Smooth muscle cell (in vitro differentiated cells): ENCODE data around the gene CSRNP2. TPM values are rescaled to one million over a fixed set of nuclear protein-coding genes. Genes with fewer than 3 reads are reported as not detected.
A peak's percentile ranks its signal among the peaks of the same experiment; 100 is the strongest.

Experiments
- DNase-seq: peaks from one replicate; lab custom pipeline; 2025; ENCODE audit not compliant: unreplicated experiment; lab: John Stamatoyannopoulos, UW
- H2AFZ ChIP-seq: fragments of 200-600 bp; sonication (generic); 2 replicates; pipeline ENCODE4 v1.6.0; 2016; ENCODE audit warnings: antibody characterized with exemption, low read depth, mild to moderate bottlenecking
- H3F3A ChIP-seq: fragments of 200-600 bp; sonication (generic); 2 replicates; pipeline ENCODE4 v1.6.0; 2017; ENCODE audit warnings: antibody characterized with exemption, low read depth
- H3K27ac ChIP-seq: fragments of 200-600 bp; sonication (generic); 2 replicates; pipeline ENCODE4 v1.5.1; 2016; ENCODE audit warnings: low read depth, mild to moderate bottlenecking
- H3K27me3 ChIP-seq: fragments of 200-600 bp; sonication (generic); 2 replicates; pipeline ENCODE4 v1.6.1; 2016; ENCODE audit warnings: low read depth, mild to moderate bottlenecking
- H3K36me3 ChIP-seq: fragments of 200-600 bp; sonication (generic); 2 replicates; pipeline ENCODE4 v1.5.1; 2016; ENCODE audit warnings: low read depth
- H3K4me1 ChIP-seq: fragments of 200-600 bp; sonication (generic); 2 replicates; pipeline ENCODE4 v1.5.1; 2016; ENCODE audit warnings: low read depth
- H3K4me2 ChIP-seq: fragments of 200-600 bp; sonication (generic); 2 replicates; pipeline ENCODE4 v1.6.0; 2016; ENCODE audit warnings: mild to moderate bottlenecking
- H3K4me3 ChIP-seq: fragments of 200-600 bp; sonication (generic); 2 replicates; pipeline ENCODE4 v1.5.1; 2016; ENCODE audit warnings: mild to moderate bottlenecking
- H3K79me2 ChIP-seq: fragments of 200-600 bp; sonication (generic); 2 replicates; pipeline ENCODE4 v1.6.0; 2016; ENCODE audit warnings: low read depth, mild to moderate bottlenecking
- H3K9ac ChIP-seq: fragments of 200-600 bp; sonication (generic); 2 replicates; pipeline ENCODE4 v1.6.0; 2016; ENCODE audit warnings: low read depth
- H3K9me3 ChIP-seq: fragments of 200-600 bp; sonication (generic); replicated peaks from 2 replicates; pipeline ENCODE4 v1.5.1; 2016; ENCODE audit warnings: low read depth
- H4K20me1 ChIP-seq: fragments of 200-600 bp; sonication (generic); 2 replicates; pipeline ENCODE4 v1.6.0; 2016; ENCODE audit warnings: low read depth
- CTCF ChIP-seq: fragments of 200-600 bp; sonication (generic); IDR thresholded peaks from 2 replicates; pipeline ENCODE4 v1.5.1; 2017; ENCODE audit warnings: borderline replicate concordance, mild to moderate bottlenecking, antibody characterized with exemption; ENCODE audit not compliant: insufficient read depth, poor library complexity, severe bottlenecking
- WGBS: methylation state at CpG from one replicate; pipeline ENCODE4 v1.1.7; 2016; ENCODE audit warnings: low lambda C conversion rate; 5-methylcytosine and 5-hydroxymethylcytosine counted together
- polyA plus RNA-seq: library from polyadenylated mRNA; unstranded; fragments of >200 nt; fragmentation: Nextera tagmentation; extraction: Ambion mirVana; gene quantifications from 2 replicates; pipeline ENCODE4 v1.2.1, GENCODE V29; 2016
- total RNA-seq: library from RNA; depleted of rRNA; stranded (reverse); fragments of >200 nt; gene quantifications from 2 replicates; pipeline ENCODE4 v1.2.3, GENCODE V29; 2014

The CSRNP2 gene
- total and polyA plus RNA-seq, 2 experiments from 2014 or later = 26.3 to 33.8 TPM

- Histone ChIP-seq H3K36me3 (no peaks in the 10 kb centered on the region), H3K27ac (peak overlapping the region; percentile 16), H3K4me1 (peaks cover 24% of the 10 kb centered on the region), H2AFZ (peak overlapping the region; percentile 57), H3K9me3 (no peaks in the 10 kb centered on the region), H3K79me2 (peaks cover 20% of the 10 kb centered on the region), H4K20me1 (peaks cover 4% of the 10 kb centered on the region), H3K4me2 (peak overlapping the region; percentile 53), H3K4me3 (peak overlapping the region; percentile 34), H3K27me3 (no peaks in the 10 kb centered on the region), H3K9ac (no peak overlapping the region), H3F3A (peaks cover 9% of the 10 kb centered on the region)
- TF ChIP-seq CTCF = peak; percentile 22
- no peak for DNase-seq
- WGBS = 21% methylated on average over 9 of the region's 9 CpGs
Observed at GRCh38 chr12:51028126-51028812, 55.1 kb downstream of the CSRNP2 start.

GRCh38 chr12:51027342-51027835, 56.0 kb downstream of the CSRNP2 start:
- peaks cover 29% of the 10 kb centered on the region for H3K79me2 ChIP-seq
- WGBS = 79% methylated on average over 15 of the region's 15 CpGs

GRCh38 chr12:51025836-51026638, 57.4 kb downstream of the CSRNP2 start, which contains the start of gene SLC11A2:
TSS of gene SLC11A2 (minus strand) at chr12:51026384. CDS start at chr12:51010728, 15,656 bp downstream.
- Histone ChIP-seq H4K20me1 (peaks cover 13% of the 10 kb centered on the region), H3K36me3 (no peaks in the 10 kb centered on the region), H2AFZ (peak within 1 kb of the TSS; percentile 82), H3K4me2 (peak within 1 kb of the TSS; percentile 95), H3K9me3 (no peaks in the 10 kb centered on the region), H3K27ac (peak within 1 kb of the TSS; percentile 97), H3K4me3 (peak within 1 kb of the TSS; percentile 62), H3K79me2 (peaks cover 42% of the 10 kb centered on the region), H3K27me3 (no peaks in the 10 kb centered on the region), H3F3A (peaks cover 9% of the 10 kb centered on the region), H3K4me1 (peaks cover 24% of the 10 kb centered on the region), H3K9ac (peak within 1 kb of the TSS; percentile 84)
- peak; percentile 78 for DNase-seq
- TF ChIP-seq CTCF = no peak
- 1% methylated on average over 51 of the region's 74 CpGs for WGBS

More at GRCh38 chr12:51027342-51027835, 56.0 kb downstream of the CSRNP2 start:
- no peak overlapping the region for H2AFZ ChIP-seq
- TF ChIP-seq CTCF = no peak
- DNase-seq = no peak
- peak overlapping the region; percentile 53 for H3K4me2 ChIP-seq
- peaks cover 24% of the 10 kb centered on the region for H3K4me1 ChIP-seq
- no peak overlapping the region for H3K9ac ChIP-seq
- H3K36me3 ChIP-seq = no peaks in the 10 kb centered on the region
- peak overlapping the region; percentile 34 for H3K4me3 ChIP-seq
- peaks cover 4% of the 10 kb centered on the region for H4K20me1 ChIP-seq
- no peaks in the 10 kb centered on the region for H3K9me3 ChIP-seq
- H3K27me3 ChIP-seq = no peaks in the 10 kb centered on the region
- peak overlapping the region; percentile 16 for H3K27ac ChIP-seq
- peaks cover 9% of the 10 kb centered on the region for H3F3A ChIP-seq
